ENCODE measurements around the gene CADM2.

Gene CADM2

GRCh38 chr3:85342915-85343314 is 384.1 kb downstream of the CADM2 start:
- DNase-seq, result no peak

- DNase-seq, result no peak
Observed at GRCh38 chr3:85355572-85355971, 396.8 kb downstream of the CADM2 start.

GRCh38 chr3:85360742-85361387 is 402.1 kb downstream of the CADM2 start:
- no peak for DNase-seq

DNA sequence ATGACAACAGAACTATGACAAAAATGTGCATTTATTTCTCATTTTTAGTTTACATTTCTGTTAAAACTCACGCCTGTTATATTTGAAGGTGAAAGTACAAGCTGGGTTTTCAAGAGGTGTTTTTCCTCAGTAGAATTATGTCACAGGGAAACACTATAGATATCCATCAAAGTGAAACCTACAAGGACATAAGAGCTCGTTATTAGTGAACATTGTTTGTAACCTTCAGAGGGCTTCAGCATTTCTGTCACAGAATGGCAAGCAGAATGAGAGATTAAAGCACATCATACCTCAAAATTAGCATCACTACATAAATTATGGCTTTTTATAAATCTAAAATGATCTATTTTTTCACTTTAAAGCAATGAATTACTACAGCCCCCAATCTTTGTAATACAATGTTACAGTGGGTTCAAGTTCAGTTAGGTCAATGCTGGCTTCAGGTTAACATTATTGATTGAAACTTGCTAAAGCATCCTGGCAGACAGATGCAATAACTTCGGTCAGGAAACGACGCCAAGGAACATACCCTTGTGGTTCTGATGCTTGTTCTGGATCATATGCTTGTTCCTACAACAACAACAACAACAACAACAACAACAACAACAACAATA is 405.6 kb downstream of the CADM2 start:
- no peak for DNase-seq

- no peak for DNase-seq
Observed at GRCh38 chr3:85370341-85370740, 411.6 kb downstream of the CADM2 start.

DNA sequence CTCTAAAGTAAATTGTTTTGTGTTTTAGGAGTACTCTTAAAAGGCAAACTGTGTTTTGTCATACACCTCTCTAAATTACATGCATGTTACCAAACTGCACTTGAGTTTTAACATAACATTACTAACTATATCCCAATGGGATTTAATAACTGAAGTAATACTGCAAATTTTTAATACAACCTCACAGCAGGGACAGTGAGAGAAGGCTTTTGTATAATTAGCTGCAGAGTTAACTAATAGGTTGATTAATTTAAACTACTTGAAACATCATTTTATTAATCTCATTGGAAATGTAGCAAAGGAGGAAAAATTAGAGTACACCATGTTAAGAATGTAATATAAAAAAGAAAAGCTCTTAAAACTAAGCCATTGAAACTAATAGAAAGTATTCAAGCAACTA is 417.3 kb downstream of the CADM2 start:
- no peak for DNase-seq

DNA sequence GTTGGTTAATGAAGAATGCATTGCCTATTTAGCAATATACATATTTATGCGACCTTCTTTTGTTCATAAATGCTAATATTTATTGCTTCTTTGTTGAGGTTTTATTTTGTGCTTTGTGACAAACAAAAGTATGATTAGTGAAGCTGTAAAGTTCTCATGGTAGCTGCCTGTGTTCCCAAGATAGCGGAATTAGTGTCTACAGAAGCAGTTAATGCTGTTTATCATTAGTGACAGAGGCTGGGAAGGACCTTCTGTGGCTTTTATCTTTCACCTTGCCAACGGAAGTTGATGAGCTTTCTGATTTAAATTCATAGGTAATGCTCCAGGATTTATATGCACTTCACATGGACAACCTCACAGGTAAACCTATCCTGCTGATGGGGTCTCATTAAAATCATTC is 418.3 kb downstream of the CADM2 start:
- DNase-seq, result no peak

- DNase-seq, result no peak
Observed at GRCh38 chr3:85384372-85384771, 425.6 kb downstream of the CADM2 start.

- DNase-seq, result no peak
Observed at GRCh38 chr3:85387913-85388505, 429.2 kb downstream of the CADM2 start.

DNA sequence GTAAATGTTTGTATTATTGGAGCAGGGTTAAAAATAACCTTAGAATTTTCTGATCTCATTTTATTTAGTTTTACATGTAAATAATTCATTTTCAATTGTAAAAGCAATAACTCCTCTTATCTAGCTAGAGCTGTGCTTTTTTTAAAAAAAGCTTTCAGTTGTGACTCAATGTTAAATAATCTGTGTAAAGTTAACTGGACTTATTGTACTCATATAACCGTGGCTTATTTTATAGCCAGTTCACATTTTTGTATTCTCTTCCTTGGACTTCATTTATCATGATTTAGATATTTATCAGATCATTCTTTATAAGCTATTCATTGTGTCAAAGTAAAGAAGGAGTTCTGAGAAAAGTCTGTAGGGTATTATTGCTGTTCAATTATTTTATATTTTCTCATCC is 435.6 kb downstream of the CADM2 start:
- DNase-seq, result no peak

DNA sequence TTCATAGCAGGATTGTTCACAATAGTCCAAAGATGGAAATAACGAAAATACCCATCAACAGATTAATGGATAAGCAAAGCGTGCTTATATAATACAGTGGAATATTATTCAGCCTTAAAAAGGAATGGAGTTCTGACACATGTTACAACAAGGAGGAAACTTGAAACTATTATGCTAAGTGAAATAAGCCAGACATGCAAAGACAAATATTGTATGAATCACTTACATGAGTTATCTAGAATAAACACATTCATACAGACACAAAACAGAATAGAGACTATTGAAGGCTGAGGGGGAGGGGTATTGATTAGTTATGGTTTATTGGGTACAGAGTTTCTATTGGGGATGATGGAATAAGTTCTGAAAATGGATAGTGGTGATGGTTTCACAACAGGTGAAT is 438.6 kb downstream of the CADM2 start:
- DNase-seq, result no peak

GRCh38 chr3:85426121-85426520 is 467.3 kb downstream of the CADM2 start:
- no peak for DNase-seq

GRCh38 chr3:85427467-85427866 is 468.7 kb downstream of the CADM2 start:
- DNase-seq, result no peak

DNA sequence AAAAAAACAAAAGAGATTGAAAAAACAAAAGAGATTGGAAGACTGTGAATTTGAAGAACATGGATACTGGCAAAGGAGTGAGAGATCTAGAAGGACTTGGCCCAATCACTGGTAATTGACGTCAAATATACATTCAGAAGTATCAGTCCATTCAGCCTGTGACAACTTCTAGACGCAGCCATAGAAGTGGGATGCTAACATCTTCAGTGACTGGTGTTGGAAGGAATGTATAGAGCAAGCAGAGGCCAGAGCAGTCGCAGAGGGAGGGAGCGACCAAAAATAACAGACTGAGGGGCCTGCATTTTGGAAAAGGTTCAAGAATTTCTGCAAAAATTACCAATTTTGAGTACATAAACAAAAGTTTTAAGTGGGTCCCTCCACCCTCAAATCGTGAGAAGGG is 473.3 kb downstream of the CADM2 start:
- no peak for DNase-seq

- DNase-seq, result no peak
Observed at GRCh38 chr3:85433319-85433718, 474.5 kb downstream of the CADM2 start.

- DNase-seq, result no peak
Observed at GRCh38 chr3:85455561-85456200, 496.9 kb downstream of the CADM2 start.

GRCh38 chr3:85474241-85474640 is 515.5 kb downstream of the CADM2 start:
- DNase-seq, result no peak

DNA sequence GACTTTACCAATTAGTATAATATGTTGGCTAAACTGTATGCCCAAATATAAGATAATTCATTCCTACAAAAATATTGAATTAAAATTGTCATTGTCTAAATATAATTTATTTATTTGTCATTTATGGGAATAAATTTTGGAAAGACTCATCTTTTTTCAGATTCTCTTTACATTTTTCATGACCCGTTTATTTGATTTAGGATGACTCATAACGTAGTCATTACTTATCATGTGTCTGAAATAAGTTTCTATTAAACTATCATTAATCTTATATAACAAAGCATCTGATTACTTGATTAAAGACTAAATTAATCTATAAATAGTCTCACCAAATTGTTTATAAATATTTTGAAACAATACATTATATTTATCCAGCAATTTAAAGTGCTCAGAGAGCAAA is 516.6 kb downstream of the CADM2 start:
- no peak for DNase-seq

DNA sequence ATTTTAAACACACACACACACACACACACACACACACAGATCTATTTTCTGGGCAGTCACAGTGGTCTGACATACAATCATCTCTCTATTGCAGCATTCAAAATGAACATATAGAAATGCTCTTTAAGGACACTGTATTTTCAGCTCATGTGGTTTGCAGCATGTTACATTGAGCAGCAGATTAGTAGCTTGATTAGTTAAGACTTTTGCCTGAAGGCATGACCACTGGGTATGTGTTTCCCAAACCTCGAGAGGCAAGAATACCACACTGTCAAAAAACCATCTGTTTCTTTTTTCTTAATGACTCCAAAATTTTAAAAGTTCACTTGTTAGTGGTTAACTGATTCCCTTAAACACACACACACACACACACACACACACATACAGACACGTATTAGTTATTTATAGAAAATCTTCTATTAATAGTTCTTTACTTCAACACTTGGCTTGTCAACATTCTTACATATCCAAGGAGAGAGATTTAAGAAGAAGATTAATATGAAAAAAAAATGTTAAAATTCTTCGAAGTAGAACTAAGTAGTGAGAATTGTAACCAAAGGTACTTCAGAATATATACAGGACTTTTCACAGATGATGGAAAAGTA is 518.2 kb downstream of the CADM2 start:
- DNase-seq, result no peak

DNA sequence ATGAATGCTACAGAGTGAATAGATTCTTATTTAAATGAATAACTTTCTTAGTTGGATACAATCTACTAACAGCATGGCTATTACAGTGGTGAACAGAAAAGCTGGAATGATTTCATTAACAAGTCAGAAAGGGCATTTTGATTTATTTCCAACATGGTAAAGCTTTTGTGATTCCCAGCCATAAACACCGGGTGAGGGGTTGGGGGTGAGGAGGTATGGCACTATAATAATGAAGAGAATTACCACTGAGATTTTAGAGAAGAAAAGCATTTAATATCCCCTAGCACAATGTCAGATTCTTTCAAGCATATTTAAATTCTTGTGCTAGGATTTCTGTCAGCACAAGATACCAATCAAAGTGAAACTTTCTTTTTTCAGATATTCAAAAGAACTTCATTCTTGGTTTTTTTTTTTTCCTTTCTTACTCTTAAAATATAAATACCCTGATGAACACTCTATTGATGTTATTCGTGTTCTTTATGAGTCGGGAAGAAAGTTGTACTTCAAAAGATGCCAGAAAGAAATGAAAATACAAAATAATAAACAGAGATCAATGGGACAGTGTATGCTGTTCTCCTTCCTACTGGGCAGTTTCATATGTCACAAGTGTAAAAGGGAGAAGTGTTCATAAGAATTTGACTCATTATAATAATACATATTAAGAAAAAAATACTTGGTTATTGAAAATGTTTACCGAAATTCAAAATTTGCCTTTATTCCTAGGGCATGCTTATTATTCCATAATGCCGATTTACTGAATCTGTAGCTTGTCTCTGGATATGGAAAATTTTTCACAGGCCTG is 522.8 kb downstream of the CADM2 start:
- no peak for DNase-seq

GRCh38 chr3:85482213-85482490 is 523.4 kb downstream of the CADM2 start:
- no peak for DNase-seq

GRCh38 chr3:85483986-85484385 is 525.2 kb downstream of the CADM2 start:
- no peak for DNase-seq

DNA sequence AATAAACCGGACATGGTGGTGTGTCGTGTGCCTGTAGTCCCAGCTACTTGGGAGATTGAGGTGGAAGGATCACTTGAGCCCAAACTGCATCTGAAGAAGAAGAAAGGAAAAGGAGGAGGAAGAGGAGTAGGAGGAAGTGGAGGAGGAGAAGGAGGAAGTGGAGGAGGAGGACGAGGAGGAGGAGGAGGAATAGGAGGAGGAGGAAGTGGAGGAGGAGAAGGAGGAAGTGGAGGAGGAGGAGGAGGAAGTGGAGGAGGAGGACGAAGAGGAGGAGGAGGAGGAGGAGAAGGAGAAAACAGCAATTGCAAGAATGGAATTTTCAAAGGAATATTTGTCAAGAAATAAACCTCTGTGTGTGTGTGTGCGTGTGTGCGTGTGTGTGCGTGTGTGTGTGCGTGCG is 528.6 kb downstream of the CADM2 start:
- DNase-seq, result no peak

All from T-helper 1 cell (primary cell).